Body of pancreas (tissue), 4 donors: ENCODE data around the gene PCMT1. TPM values are rescaled to one million over a fixed set of nuclear protein-coding genes. Genes with fewer than 3 reads are reported as not detected.
A peak's percentile ranks its signal among the peaks of the same experiment; 100 is the strongest.
"Not testable (repeated sequence)": the region's sequence is repeated elsewhere in the genome, so short reads cannot be mapped to it uniquely, and the experiment has no call there.

Experiments used
- ATAC-seq: fragments of 150-250 bp; one replicate; pipeline ENCODE4 v1.9.1; 2016
- DNase-seq, 4 donors: peaks; one replicate each; pipeline ENCODE4 v3.0.0-alpha.2; 2019
- H3K27ac ChIP-seq, 4 donors: fragments of 200-600 bp; sonication (generic); 1 replicate in 3 of 4; 2 replicates in 1 of 4; pipeline versions ENCODE4 v1.5.1 to v1.6.1; 2016 to 2019; ENCODE audit warnings: mild to moderate bottlenecking in 1 of 4, mixed read lengths in 1 of 4, moderate library complexity in 1 of 4
- H3K27me3 ChIP-seq, 2 donors: fragments of 200-600 bp; sonication (generic); one replicate each; pipeline ENCODE4 v1.6.0; 2016; ENCODE audit warnings: mild to moderate bottlenecking in 1 of 2
- H3K36me3 ChIP-seq, 2 donors: fragments of 200-600 bp; sonication (generic); replicated peaks in 1 of 2; 2 replicates each; pipeline ENCODE4 v1.5.1; 2016; ENCODE audit warnings: low read depth in 2 of 2; ENCODE audit not compliant: insufficient read depth in 1 of 2
- H3K4me1 ChIP-seq: fragments of 200-600 bp; sonication (generic); one replicate; pipeline ENCODE4 v1.6.0; 2016
- H3K4me3 ChIP-seq, 2 donors: fragments of 200-600 bp; sonication (generic); 1 replicate in 1 of 2; 2 replicates in 1 of 2; pipeline ENCODE4 v1.5.1; 2016 to 2019
- H3K9me3 ChIP-seq, 3 donors: fragments of 200-600 bp; sonication (generic); 1 replicate in 2 of 3; 2 replicates in 1 of 3; pipeline ENCODE4 v1.5.1; 2016
- CTCF ChIP-seq, 7 experiments: fragments of 450-650 bp in 4 of 7; fragments of 200-600 bp in 3 of 7; sonication (generic) in 3 of 7; IDR thresholded peaks; one replicate each; pipeline ENCODE4 v1.5.1; 2016 to 2019; ENCODE audit warnings: antibody characterized with exemption in 7 of 7
- POLR2A ChIP-seq, 3 donors: fragments of 450-650 bp; IDR thresholded peaks; one replicate each; pipeline ENCODE4 v1.6.1; 2016; ENCODE audit warnings: antibody characterized with exemption in 3 of 3, mild to moderate bottlenecking in 2 of 3
- WGBS, 2 donors: methylation state at CpG; one replicate each; pipeline ENCODE4 v1.1.5; 2017; 5-methylcytosine and 5-hydroxymethylcytosine counted together
- intact Hi-C: fragments of 100-400 bp; cut with DNase I; formaldehyde crosslinking; loops from one replicate; pipeline ENCODE4 v1.15.1; 2023
- total RNA-seq, 2 donors: library from RNA; depleted of rRNA; stranded (reverse); fragments of >200 nt; gene quantifications; one replicate each; pipeline ENCODE4 v1.1.0, GENCODE V29; 2016

The PCMT1 gene
- total RNA-seq, 2 donors from 2014 or later = 26.2 to 26.7 TPM

GRCh38 chr6:149846321-149846720 is 96.8 kb downstream of the PCMT1 start:
- 67 to 69% methylated on average over 7 of the region's 7 CpGs for WGBS, 2 donors
- H3K27me3 ChIP-seq = no peaks in the 10 kb centered on the region
- ATAC-seq (no peak), DNase-seq (peak; percentile 16 to 49 (median 38))
- H3K36me3 ChIP-seq = no peaks in the 10 kb centered on the region
- intact Hi-C loops = no loop called here
- TF ChIP-seq CTCF (IDR thresholded peaks at IDR 0.05) (no peak), POLR2A (IDR thresholded peaks at IDR 0.05) (no peak)
- peaks cover 12% of the 10 kb centered on the region for H3K4me1 ChIP-seq
- no peaks in the 10 kb centered on the region for H3K9me3 ChIP-seq
- no peak overlapping the region for H3K4me3 ChIP-seq
- no peak overlapping the region for H3K27ac ChIP-seq

GRCh38 chr6:149847939-149848267 is 98.4 kb downstream of the PCMT1 start:
- no peak for ATAC-seq
- intact Hi-C loops = no loop called here

GRCh38 chr6:149848343-149848742 is 98.8 kb downstream of the PCMT1 start:
- intact Hi-C loops, H3K27me3 ChIP-seq, ATAC-seq, H3K27ac ChIP-seq, H3K4me3 ChIP-seq, DNase-seq, H3K36me3 ChIP-seq, H3K9me3 ChIP-seq: not testable (repeated sequence)
- peaks cover 11% of the 10 kb centered on the region for H3K4me1 ChIP-seq
- WGBS, 2 donors = 78 to 97% methylated on average over 4 of the region's 4 CpGs

More at GRCh38 chr6:149847939-149848267, 98.4 kb downstream of the PCMT1 start:
- Histone ChIP-seq H3K4me1 (peaks cover 11% of the 10 kb centered on the region), H3K4me3 (no peak overlapping the region), H3K27ac (no peak overlapping the region), H3K36me3 (no peaks in the 10 kb centered on the region), H3K9me3 (no peaks in the 10 kb centered on the region), H3K27me3 (no peaks in the 10 kb centered on the region)
- no peak for DNase-seq
- TF ChIP-seq CTCF (IDR thresholded peaks at IDR 0.05) (no peak), POLR2A (IDR thresholded peaks at IDR 0.05) (no peak)
- WGBS, 2 donors = 69 to 80% methylated on average over 4 of the region's 4 CpGs

GRCh38 chr6:149851461-149852110 is 102.0 kb downstream of the PCMT1 start:
- Histone ChIP-seq H3K4me1 (peaks cover 23% of the 10 kb centered on the region), H3K27me3 (no peaks in the 10 kb centered on the region), H3K27ac (no peak overlapping the region), H3K36me3 (no peaks in the 10 kb centered on the region), H3K9me3 (no peaks in the 10 kb centered on the region), H3K4me3 (no peak overlapping the region)
- DNase-seq = no peak
- intact Hi-C loops = no loop called here
- WGBS, 2 donors = 80 to 89% methylated on average over 5 of the region's 5 CpGs
- ATAC-seq = no peak
- no peak for TF ChIP-seq POLR2A (IDR thresholded peaks at IDR 0.05)
- TF ChIP-seq CTCF (IDR thresholded peaks at IDR 0.05) = no peak

- 62 to 73% methylated on average over 6 of the region's 6 CpGs for WGBS, 2 donors
- Histone ChIP-seq H3K36me3 (no peaks in the 10 kb centered on the region), H3K4me3 (no peak overlapping the region), H3K4me1 (peaks cover 21% of the 10 kb centered on the region), H3K9me3 (no peaks in the 10 kb centered on the region), H3K27me3 (no peaks in the 10 kb centered on the region), H3K27ac (no peak overlapping the region)
- intact Hi-C loops = no loop called here
- ATAC-seq (peak; percentile 18), DNase-seq (no peak)
- TF ChIP-seq CTCF (IDR thresholded peaks at IDR 0.05) (no peak), POLR2A (IDR thresholded peaks at IDR 0.05) (no peak)
These were observed 102.6 kb downstream of the PCMT1 start for GRCh38 chr6:149852180-149852579.
